ENCODE results near the gene CYP2F1.
"Not testable (repeated sequence)": the region's sequence is repeated elsewhere in the genome, so short reads cannot be mapped to it uniquely, and the experiment has no call there.

The CYP2F1 gene

DNA sequence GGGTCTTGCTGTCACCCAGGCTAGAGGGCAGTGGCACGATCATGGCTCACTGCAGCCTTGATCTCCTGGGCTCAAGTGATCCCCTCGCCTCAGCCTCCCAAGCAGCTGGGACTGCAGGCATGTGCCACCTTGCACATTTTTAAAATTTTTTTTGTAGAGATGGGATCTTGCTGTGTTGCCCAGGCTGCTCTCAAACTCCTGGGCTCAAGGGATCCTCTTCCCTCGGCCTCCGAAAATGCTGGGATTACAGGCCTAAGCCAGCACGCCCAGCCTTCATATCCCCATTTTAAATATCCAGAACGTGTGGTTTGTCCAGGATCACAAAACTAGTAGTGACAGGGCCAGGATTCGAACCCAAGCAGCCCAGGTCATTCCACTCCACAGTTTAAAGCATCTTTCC lies 13.1 kb downstream of the CYP2F1 start:
- not testable (repeated sequence) for DNase-seq

DNA sequence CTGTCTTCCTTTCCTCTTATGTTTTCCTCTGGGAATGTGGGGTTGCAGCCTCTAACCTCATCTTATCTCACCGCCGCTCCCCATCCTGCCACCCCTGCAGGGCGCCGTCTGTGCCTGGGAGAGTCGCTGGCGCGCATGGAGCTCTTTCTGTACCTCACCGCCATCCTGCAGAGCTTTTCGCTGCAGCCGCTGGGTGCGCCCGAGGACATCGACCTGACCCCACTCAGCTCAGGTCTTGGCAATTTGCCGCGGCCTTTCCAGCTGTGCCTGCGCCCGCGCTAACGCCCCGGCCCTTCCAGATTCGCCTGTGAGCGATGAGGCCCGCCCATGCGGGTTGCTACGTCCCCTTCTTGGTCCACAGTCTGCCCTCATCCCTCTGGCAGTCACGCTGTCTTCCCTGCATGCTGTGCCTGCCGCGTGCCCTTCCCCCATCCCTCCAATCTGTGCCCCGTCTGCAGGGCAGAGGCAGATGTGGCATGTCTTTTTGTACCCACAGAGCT lies 13.6 kb downstream of the CYP2F1 start:
- DNase-seq: peak; percentile 94 to 96 (median 95)

DNA sequence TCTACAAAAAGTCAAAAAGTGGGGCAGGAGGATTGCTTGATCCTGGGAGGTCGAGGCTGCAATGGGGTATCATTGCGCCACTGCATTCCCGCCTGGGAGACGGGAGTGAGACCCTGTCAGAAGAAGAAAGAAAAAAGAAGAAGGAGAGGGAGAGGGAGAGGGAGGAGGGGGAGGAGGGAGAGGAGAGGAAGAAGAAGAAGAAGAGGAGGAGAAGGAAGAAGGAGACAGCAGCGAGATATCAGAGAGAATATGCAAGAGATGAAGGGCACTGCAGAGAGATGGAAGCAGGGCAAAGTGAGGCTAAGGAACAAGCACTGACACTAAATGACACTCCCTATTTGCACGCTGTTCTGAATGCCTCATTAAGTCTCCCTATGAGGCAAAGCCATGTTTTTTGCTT lies 14.5 kb downstream of the CYP2F1 start:
- no peak for DNase-seq

DNA sequence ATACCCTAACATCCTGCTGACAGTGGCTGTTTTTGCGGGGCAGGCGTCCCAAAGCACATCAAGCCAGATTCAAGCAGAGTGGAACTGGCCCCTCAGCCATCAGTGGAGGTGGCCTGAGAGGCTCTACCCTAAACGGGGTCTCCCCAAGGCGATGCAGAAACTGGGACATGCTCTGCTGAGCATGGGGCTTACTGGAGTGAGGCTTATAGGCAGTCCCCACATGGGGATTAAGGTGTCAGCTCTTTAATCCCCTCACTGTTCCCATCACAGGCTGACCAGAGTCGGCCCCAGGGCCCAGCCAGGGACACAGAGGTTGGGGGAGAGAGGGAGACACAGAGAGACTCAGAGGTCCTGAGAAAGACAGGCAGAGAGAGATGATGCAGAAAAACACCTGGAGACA lies 17.0 kb downstream of the CYP2F1 start:
- no peak for DNase-seq

DNA sequence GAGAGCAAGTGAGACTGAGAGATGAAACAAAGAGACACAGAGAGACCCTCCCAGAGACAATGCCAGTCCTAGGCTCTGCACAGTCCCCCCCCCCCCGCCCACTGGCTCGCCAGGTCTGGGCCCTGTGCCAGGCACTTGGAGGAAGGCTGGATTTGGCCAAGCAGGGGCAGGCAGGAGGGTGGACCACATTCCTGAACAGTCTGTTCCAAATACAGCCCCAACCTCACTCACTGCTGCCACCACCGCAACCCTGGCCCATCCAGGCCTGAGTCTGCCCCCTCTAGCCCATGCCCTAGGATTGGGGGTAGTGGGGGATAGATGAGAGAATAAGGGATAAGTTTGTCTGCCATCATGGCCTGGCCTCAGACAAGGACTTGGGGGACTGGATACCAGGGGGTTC lies 19.0 kb downstream of the CYP2F1 start:
- no peak for DNase-seq

DNA sequence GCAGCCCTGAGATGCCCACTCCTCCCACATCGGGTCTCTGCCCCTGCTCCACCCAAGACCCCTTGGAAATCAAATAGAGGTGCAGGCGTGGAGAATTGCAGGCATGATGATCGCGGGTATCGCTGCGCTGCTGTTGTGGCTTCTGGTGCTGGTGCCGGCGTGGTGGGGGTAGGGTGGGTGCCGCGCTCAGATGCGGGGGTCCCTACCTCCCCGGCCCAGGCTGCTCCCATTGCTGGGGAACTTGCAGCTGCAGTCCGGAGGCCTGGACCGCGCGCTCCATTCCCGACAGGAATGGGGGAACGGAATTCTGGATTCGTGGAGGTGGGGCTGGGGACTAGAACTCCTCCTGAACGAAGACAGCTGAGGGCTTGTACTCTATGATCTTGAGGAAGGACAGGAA lies 20.4 kb downstream of the CYP2F1 start:
- no peak for DNase-seq

DNA sequence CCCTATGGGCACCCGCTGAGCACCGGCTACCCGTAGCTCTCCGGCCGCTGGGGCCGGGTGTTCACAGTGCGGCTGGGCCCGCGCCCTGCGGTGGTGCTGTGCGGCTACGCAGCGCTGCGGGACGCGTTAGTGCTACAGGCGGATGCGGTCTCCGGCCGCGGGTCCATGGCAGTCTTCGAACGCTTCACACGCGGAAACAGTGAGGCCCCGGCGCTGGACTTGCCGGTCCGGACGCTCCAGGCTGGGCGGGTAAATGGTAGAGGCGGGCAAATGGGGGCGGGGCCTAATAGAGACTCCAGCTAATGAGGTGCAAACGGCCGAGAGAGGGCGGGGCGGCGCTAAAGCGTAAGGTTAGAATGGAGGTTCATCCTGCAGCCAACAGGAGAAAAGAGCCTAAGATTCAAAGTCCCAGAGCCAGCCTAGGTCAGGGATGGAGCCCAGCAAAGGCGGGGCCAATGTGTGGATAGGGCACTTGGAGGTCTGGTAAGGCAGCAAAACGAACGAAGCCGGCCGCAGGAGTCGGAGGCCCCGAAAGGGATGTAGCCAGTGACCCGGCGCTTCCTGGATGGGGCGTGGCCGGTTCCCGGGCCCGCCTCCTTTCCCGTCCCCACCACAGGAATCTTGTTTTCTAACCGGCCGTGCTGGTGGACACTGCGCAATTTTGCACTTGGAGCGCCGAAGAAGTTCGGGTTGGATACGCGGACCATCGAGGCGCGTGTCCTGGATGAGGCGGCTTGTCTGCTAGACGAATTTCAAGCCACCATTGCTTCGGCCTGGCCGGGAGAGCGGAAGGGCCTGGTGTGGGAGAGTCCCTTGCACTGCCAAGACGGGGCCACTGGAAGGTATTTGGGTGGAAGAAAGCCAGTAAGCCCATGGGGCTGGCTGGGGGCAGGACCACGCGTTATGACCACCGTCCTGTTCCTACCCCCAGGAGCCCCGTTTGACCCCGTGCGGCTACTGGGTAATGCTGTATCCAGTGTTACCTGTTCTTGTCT lies 21.5 kb downstream of the CYP2F1 start:
- DNase-seq: peak; percentile 46 to 65 (median 64)

DNA sequence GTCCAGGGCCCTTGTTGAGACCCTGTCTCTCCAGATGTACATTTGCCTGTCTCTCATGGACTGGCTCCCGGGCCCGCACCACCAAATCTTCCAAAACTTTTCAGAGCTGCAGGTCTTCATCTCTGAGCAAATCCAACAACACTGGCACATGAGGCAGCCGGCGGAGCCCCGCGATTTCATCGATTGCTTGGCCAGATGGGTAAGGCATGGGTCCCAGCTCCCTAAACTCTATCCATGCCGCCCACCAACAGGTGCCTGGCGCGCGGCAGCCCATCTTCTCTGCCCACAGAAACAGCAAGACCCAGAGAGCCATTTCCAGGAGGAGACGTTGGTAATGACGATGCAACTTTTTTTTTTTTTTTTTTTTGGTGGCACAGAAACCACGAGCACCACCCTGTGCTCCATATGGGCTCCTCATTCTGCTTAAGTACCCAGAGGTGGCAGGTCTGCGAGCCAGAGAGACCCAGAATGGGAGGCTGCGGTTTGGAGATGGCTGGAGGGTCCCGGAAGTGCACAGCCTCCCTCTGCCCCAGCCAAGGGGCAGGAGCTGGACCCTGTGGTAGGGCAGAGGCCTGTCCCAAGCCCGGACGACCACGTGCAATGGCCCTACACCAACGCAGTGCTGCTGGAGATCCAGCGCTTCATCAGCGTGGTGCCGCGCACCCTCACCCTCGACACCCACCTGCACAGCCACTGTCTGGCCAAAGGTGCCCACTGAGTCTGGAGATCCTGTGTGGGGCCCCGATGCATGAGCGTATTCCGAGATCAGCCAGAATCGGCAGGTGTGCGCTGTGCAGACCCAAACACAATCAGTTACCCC lies 22.6 kb downstream of the CYP2F1 start:
- DNase-seq: no peak

DNA sequence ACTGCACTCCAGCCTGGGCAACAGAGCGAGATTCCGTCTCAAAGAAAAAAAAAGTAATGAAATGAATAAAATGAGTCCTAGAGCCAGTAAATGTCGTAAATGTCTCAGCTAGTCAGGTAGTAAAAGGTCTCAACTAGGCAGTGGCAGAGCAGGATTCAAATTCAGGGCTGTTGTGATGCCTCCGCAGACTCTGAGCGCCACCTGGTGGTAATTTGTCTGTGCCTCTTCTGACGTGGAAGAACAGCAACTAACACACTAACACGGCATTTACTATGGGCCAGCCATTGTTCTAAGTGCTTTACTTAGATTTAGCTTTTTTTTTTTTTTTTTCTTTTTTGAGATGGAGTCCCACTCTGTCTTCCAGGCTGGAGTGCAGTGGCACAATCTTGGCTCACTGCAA lies 30.2 kb downstream of the CYP2F1 start:
- peak; percentile 88 to 94 (median 94) for DNase-seq

DNA sequence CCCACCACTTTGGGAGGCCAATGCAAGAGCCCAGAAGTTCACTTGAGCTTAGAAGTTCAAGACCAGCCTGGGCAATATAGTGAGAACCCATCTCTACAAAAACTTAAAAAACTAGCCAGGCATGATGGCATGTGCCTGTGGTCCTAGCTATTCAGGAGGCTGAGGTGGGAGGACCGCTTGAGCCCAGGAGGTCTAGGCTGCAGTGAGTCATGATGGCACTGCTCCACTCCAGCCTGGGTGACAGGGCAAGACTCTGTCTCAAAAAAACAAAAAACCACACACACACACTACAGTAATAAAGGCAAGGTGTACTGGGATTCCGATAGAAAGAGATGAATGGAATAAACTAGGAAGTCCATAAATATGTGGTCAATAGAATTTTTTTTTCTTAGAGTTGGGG lies 35.6 kb downstream of the CYP2F1 start:
- DNase-seq: no peak

DNA sequence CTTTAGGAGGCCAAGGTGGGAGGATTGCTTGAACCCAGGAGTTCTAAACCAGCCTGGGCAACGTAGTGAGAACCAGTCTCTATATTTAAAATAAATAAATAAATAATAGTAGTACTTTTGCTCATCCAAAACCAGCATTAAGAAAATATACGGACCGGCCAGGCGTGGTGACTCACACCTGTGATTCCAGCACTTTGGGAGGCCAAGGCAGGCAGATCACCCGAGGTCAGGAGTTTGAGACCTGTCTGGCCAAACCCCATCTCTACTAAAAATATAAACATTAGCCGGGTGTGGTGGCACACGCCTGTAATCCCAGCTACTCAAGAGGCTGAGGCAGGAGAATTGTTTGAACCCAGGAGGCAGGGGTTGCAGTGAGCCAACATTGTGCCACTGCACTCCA lies 36.8 kb downstream of the CYP2F1 start:
- not testable (repeated sequence) for DNase-seq

DNA sequence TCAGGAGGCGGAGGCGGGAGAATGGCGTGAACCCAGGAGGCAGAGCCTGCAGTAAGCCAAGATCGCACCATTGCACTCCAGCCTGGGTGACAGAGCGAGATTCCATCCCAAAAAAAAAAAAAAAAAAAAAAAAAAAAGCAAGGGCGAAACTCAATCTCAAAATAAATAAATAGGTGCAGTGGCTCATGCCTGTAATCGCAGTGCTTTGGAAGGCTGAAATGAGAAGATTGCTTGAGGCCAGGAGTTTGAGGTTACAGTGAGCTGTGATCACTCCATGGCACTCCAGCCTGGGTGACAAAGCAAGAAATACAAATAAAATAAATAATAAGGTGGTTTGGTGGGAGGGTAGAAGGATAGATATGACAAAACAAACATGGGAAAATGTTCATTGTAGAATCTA lies 39.8 kb downstream of the CYP2F1 start:
- DNase-seq: no peak

DNA sequence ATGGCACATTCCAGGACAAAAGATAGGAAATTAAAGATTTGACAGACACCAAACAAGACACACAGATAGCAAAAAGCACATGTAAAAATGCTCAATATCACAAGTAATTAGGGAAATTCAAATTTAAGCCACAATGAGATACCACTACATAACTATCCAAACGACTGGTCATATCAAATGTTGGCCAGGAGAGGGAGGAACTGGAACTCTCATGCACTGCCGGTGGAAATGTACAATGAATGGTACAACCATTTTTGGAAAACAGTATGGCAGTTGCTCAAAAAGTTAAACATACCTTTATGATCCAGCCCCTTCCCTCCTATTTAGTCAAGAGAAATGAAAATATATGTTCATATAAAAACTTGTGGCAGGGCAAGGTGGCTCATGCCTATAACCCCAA lies 42.0 kb downstream of the CYP2F1 start:
- peak in 1 of 3 donors; percentile 13 for DNase-seq

DNA sequence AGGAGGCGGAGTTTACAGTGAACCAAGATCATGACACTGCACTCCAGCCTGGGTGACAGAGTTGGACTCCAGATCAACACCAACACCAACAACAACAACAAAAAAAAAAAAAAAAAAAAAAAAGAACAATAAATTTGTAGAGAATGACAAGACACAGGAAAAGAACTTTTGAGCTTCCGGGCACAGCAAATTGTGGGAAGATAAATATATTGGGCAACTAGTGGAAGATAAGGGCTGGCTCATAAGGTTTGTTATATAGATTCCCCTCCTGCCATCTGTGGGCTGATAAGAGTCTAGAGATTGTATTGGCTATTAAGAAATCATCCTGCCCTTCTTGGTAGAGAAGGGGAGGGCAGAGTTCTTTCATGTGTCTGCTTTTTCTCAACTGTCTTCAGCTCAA lies 45.6 kb downstream of the CYP2F1 start:
- DNase-seq: no peak

DNA sequence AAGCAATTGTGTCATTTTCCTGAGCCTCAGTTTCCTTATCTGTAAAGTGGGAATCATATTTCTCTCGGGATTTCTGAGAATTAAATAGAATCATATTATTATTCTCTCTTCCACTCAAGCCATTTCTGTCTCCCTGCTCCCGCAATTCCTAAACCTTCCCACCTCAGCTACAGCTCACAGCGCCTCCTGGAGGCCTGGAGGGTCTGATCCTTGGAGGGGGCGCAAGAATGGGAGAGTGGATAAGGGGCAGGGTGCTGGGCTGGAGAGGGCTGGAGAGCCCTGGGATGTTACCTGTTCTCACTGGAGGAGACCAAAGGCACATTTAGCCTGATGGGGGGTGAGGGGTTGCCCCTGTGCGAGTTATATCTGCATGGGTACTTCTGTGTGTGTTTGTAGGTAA lies 47.7 kb downstream of the CYP2F1 start:
- no peak for DNase-seq

DNA sequence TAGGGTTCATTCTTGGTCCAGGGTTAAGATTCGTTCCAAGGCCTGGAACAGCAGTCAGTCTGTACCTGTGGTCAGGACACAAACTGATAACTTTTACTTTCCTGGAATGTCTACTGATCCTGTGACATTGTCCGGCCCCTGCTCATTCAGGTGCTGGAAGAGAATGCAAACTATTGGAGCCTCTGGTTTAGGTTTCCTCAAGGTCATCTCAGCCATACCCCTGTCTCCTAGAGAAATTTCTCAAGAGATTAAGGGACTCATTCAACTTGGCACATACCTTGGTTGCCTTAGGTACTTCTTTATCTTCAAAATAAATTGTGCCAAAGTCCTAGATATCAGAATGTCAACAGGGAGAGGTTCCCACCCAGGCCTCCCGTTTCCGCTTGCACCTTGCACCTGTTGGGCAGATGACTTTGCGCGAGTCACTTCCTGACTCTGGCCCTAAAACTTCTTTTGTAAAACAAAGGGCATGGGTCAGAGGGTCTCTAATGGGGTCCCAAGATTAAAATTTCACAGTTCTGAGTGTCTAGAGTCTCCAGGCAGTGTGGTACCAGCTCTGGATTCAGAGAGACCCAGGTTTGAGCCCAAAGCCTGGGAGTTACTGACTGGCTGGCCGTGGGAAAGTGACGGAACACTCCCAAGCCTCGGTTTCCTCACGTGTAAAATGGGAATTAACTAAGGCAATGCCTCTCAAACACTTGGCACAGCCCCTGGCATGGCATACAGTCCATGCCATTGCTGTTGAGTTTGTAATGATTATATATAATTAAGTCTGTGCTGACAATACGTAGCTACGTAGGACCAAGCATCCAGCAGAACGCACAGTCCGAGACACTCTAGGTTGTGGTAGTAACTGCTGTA lies 52.9 kb downstream of the CYP2F1 start:
- no peak for DNase-seq

DNA sequence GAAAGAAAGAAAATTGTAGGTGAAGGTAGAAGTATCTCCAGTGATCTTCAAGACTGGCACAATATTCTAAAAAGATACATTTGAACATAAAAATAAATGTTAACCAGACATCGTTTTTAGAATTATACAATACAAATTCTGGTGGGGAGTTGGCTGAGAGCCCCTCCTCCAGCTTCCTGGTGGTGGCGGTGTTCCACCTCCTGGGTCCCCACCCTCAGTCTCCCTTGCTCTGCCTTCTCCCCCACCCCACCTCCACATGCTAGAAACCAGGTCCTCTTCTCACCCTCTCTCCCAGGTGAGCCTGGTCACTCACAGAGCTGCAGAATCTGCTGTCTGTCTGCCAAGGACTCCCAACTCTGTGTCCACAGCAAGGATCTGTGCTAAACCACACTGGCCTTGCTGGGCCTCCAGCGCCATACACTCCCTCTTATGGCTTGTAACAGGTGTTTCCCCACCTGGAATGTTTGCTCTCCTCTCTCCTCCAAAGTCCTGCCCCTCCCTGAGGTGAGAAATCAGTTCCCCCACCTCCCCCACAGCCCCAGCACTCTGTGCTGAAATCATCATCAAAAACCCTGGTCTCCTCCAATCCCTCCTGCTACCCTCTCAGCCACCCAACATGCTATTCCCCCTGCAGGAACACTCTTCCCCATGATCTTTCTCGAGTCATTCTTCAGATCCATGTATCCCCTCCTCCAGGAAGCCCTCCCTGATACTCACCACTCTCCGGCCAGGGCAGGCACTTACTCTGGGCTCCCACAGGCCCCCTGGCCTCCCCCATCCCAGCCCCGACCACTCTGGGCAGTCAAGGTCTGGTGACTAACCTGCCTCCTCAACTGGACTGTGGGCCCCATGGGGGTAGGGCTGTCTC lies 58.3 kb downstream of the CYP2F1 start:
- no peak for DNase-seq

DNA sequence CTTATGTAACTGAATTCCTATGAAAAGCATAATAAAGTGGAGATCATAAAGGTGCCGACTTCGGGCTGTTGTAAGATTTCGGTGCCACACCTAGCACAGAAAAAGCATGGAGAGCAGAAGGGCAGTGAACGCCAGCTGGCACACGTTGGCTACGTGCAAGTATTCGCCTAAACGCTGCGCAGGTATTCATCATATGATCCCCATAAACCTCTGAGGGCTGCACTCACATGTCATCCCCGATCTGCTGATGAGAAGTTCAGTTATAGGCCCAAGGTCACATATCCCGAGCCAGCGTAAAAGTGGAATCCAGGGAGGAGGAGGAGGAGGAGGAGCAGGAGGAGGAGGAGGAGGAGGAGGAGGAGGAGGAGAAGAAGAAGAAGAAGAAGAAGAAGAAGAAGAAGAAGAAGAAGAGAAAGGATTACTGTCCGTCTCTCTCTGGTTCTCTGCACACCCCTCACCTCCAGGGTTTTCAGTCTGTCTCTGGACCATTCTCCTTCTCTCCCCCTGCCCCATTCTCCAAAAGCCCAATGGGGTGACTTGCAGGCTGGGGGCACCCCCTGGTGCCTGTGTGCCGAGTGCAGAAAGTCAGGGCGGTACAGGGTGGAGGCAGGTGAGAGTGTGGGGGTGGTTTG lies 60.2 kb downstream of the CYP2F1 start:
- no peak for DNase-seq

DNA sequence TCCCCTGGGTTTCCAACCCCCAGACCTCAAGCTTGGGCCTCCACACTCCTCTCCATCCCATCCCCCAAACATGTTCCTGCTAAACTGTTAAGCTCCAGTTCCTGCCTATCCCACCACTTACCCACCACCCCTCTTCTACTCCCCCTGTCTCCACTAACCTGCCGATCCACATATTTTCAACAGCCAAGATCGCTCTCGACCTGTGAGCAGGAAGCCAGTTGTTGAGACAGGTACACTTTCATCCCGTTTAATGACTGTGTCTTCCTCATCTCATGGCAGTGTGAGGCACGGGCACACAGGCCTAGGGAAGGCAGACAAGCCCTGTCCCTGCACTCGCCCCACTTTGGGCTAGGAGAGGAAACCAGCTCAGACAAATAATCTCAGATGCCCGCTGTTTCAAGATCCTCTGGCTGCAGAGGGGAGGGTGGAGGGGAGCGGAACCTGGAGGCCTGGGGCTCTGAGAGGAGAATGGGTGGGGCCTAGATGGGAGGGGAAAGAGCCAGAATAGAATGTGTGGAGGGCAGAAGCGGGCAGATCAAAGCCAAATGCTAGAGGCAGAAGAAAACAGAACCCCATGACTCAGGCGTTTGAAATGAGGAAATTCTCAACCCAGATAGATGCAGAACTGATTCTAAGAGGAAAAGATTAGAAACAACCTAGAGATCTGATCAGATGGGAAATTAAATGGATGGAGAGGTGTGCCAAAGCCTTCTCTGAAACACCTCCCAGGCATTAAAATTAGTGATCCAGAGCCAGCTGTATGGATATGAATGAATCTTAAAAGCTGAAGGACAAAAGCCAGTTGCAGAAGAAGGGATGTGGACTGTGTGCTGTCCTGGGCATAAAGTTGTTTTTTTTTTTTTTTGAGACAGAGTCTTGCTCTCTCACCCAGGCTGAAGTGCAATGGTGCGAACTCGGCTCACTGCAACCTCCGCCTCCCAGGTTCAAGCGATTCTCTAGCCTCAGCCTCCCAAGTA lies 61.9 kb downstream of the CYP2F1 start:
- DNase-seq: peak; percentile 73 to 81 (median 77)

All from suppressor macrophage treated with lipopolysaccharide for 1 hour (primary cell).